Measurements from ENCODE around the gene DCDC1. TPM values are rescaled to one million over a fixed set of nuclear protein-coding genes. Genes with fewer than 3 reads are reported as not detected.

The DCDC1 gene
- polyA plus RNA-seq, 4 donors = 0.97 to 4.9 (median 4.5) TPM

Other genes with a start within 250 kb of the DCDC1 start
- 10 to 100 TPM; 17.6 to 28.5 (median 26.5) TPM for gene DNAJC24, start 121 bp upstream of the DCDC1 start, polyA plus RNA-seq (ENCODE audit: insufficient read length in 4 of 4)
- 10 to 100 TPM; 37.0 to 60.8 (median 54.7) TPM for gene IMMP1L, start 139.9 kb upstream of the DCDC1 start, polyA plus RNA-seq (ENCODE audit: insufficient read length in 4 of 4)
- gene ELP4, start 140.0 kb upstream of the DCDC1 start, polyA plus RNA-seq (ENCODE audit: insufficient read length in 4 of 4) = 10 to 100 TPM; 24.6 to 35.1 (median 25.8) TPM

Data from left renal pelvis (tissue), 4 donors.